ENCODE measurements around the gene CHTF18. TPM values are rescaled to one million over a fixed set of nuclear protein-coding genes. Genes with fewer than 3 reads are reported as not detected.
"Not testable (repeated sequence)": the region's sequence is repeated elsewhere in the genome, so short reads cannot be mapped to it uniquely, and the experiment has no call there.

The CHTF18 gene
- total and polyA plus RNA-seq, 4 donors, result 7.5 to 17.4 (median 14.9) TPM

DNA sequence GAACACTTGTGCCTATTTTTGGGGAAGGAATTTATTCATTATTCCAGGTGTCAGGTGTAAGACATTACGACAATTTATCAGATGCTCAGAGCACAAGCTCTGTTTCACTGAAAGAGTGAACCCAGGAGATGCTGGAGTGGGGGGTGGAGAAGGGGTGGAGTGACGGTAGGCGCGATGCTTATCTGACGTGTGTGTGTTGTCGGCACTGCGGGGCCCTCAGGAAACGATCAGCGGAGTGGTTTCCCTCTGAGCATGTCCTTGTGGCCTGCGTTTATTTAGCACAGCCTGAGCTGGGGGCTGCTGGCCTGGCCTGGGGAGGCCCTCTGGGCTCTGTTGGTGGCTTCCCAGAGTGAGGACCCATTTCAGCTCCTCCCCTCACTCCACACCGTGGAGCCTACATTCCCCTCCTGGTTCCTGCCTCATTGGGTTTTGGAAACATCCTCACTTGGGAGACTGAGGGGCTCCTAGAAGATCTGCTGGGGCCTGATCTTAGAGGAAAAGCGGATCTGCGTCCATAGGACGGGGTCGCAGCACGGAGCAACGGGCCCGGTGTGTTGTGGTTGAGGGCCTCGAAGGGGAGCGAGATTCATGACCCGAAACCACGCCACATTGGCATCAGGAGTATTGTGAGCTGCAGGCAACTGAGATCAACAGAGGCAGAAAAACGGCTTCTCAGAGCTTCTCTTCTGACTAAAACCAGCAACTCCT lies 31.1 kb downstream of the CHTF18 start:
- 24 to 43% methylated on average over 23 of the region's 23 CpGs for WGBS, 2 donors
- peaks cover 0 to 3% (median 0%) of the 10 kb centered on the region in 5 donors for H3K4me1 ChIP-seq (ENCODE audit: control insufficient read depth in 5 of 5, insufficient read depth in 5 of 5, low read length in 5 of 5)
- no peak for ATAC-seq (ENCODE audit: insufficient read depth, low FRiP score)
- no peak for DNase-seq
- H3K4me3 ChIP-seq, result no peak overlapping the region
- H3K9ac ChIP-seq (ENCODE audit: insufficient read depth in 1 of 2, low read length in 2 of 2), result no peak overlapping the region
- no peak overlapping the region for H3K27ac ChIP-seq (ENCODE audit: low read depth in 1 of 2, low read length in 1 of 2)
- peaks cover 3 to 26% (median 16%) of the 10 kb centered on the region in 3 donors for H3K27me3 ChIP-seq (ENCODE audit: control insufficient read depth in 3 of 3, insufficient read depth in 3 of 3, low read length in 2 of 3)
- no peaks in the 10 kb centered on the region for H3K36me3 ChIP-seq (ENCODE audit: control insufficient read depth in 4 of 4, insufficient read depth in 4 of 4, low read length in 4 of 4)
- H3K9me3 ChIP-seq (ENCODE audit: control insufficient read depth in 4 of 4, insufficient read depth in 3 of 4, low read length in 3 of 4), result peaks cover 0 to 6% (median 1%) of the 10 kb centered on the region in 4 donors
- TF ChIP-seq, protein P1, sequence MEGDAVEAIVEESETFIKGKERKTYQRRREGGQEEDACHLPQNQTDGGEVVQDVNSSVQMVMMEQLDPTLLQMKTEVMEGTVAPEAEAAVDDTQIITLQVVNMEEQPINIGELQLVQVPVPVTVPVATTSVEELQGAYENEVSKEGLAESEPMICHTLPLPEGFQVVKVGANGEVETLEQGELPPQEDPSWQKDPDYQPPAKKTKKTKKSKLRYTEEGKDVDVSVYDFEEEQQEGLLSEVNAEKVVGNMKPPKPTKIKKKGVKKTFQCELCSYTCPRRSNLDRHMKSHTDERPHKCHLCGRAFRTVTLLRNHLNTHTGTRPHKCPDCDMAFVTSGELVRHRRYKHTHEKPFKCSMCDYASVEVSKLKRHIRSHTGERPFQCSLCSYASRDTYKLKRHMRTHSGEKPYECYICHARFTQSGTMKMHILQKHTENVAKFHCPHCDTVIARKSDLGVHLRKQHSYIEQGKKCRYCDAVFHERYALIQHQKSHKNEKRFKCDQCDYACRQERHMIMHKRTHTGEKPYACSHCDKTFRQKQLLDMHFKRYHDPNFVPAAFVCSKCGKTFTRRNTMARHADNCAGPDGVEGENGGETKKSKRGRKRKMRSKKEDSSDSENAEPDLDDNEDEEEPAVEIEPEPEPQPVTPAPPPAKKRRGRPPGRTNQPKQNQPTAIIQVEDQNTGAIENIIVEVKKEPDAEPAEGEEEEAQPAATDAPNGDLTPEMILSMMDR (IDR thresholded peaks at IDR 0.05; ENCODE audit: control extremely low read depth, extremely low read depth), result no peak

DNA sequence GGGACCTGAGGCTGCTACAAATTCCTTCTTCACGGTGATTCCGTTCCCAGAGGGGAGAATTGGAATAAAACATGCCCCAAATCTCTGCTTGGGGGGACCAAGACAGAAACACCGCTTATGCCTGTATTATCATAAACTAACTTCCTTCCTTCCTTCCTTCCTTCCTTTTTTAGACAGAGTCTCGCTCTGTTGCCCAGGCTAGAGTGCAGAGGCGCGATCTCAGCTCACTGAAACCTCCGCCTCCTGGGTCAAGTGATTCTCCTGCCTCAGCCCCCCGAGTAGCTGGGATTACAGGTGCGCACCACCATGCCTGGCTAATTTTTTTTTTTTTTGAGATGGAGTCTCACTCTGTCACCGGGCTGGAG lies 31.6 kb downstream of the CHTF18 start:
- H3K9ac ChIP-seq (ENCODE audit: insufficient read depth in 1 of 2, low read length in 2 of 2); DNase-seq; H3K27ac ChIP-seq (ENCODE audit: low read depth in 1 of 2, low read length in 1 of 2); H3K4me3 ChIP-seq; ATAC-seq (ENCODE audit: insufficient read depth, low FRiP score); H3K36me3 ChIP-seq (ENCODE audit: control insufficient read depth in 4 of 4, insufficient read depth in 4 of 4, low read length in 4 of 4); H3K9me3 ChIP-seq (ENCODE audit: control insufficient read depth in 4 of 4, insufficient read depth in 3 of 4, low read length in 3 of 4); H3K4me1 ChIP-seq (ENCODE audit: control insufficient read depth in 5 of 5, insufficient read depth in 5 of 5, low read length in 5 of 5): not testable (repeated sequence)
- H3K27me3 ChIP-seq (ENCODE audit: control insufficient read depth in 3 of 3, insufficient read depth in 3 of 3, low read length in 2 of 3), result peaks cover 3 to 29% (median 15%) of the 10 kb centered on the region in 3 donors
- 26 to 54% methylated on average over 10 of the region's 10 CpGs for WGBS, 2 donors

DNA sequence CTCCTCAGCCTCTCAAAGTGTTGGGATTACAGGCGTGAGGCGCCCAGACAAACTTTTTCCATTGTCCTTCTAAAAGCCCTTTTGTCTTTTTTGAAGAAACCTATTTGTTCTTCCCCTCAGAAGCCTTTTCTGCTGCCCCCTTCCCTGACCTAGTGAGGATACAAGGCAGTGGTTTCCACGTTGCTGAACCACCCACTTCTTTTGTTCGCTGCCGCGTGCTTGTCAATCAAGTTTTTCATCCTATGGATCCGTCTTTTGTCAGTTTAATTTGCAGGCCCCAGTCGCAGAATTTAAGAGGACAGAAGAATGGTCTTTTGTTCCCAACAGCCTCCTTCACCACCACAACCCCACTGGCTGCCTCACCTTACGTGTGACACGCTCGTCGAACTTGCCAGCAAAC lies 32.3 kb downstream of the CHTF18 start:
- Histone ChIP-seq H3K9me3 (ENCODE audit: control insufficient read depth in 4 of 4, insufficient read depth in 3 of 4, low read length in 3 of 4) (peaks cover 0 to 6% (median 1%) of the 10 kb centered on the region in 4 donors), H3K36me3 (ENCODE audit: control insufficient read depth in 4 of 4, insufficient read depth in 4 of 4, low read length in 4 of 4) (no peaks in the 10 kb centered on the region), H3K27me3 (ENCODE audit: control insufficient read depth in 3 of 3, insufficient read depth in 3 of 3, low read length in 2 of 3) (peaks cover 3 to 30% (median 17%) of the 10 kb centered on the region in 3 donors), H3K4me1 (ENCODE audit: control insufficient read depth in 5 of 5, insufficient read depth in 5 of 5, low read length in 5 of 5) (peaks cover 0 to 12% (median 5%) of the 10 kb centered on the region in 5 donors), H3K9ac (ENCODE audit: insufficient read depth in 1 of 2, low read length in 2 of 2) (no peak overlapping the region), H3K27ac (ENCODE audit: low read depth in 1 of 2, low read length in 1 of 2) (no peak overlapping the region), H3K4me3 (no peak overlapping the region)
- ATAC-seq (ENCODE audit: insufficient read depth, low FRiP score) (no peak), DNase-seq (no peak)
- TF ChIP-seq, protein P1 (IDR thresholded peaks at IDR 0.05; ENCODE audit: control extremely low read depth, extremely low read depth), result no peak
- WGBS, 2 donors, result 75 to 89% methylated on average over 12 of the region's 12 CpGs

GRCh38 chr16:821751-822150 lies 33.3 kb downstream of the CHTF18 start:
- WGBS, 2 donors, result 67 to 75% methylated on average over 13 of the region's 13 CpGs
- Histone ChIP-seq H3K27me3 (ENCODE audit: control insufficient read depth in 3 of 3, insufficient read depth in 3 of 3, low read length in 2 of 3) (peaks cover 0 to 29% (median 18%) of the 10 kb centered on the region in 3 donors), H3K4me3 (no peak overlapping the region), H3K9ac (ENCODE audit: insufficient read depth in 1 of 2, low read length in 2 of 2) (no peak overlapping the region), H3K27ac (ENCODE audit: low read depth in 1 of 2, low read length in 1 of 2) (no peak overlapping the region), H3K4me1 (ENCODE audit: control insufficient read depth in 5 of 5, insufficient read depth in 5 of 5, low read length in 5 of 5) (peaks cover 0 to 12% (median 5%) of the 10 kb centered on the region in 5 donors), H3K9me3 (ENCODE audit: control insufficient read depth in 4 of 4, insufficient read depth in 3 of 4, low read length in 3 of 4) (peaks cover 0 to 6% (median 1%) of the 10 kb centered on the region in 4 donors), H3K36me3 (ENCODE audit: control insufficient read depth in 4 of 4, insufficient read depth in 4 of 4, low read length in 4 of 4) (no peaks in the 10 kb centered on the region)
- DNase-seq, result no peak
- TF ChIP-seq, protein P1 (IDR thresholded peaks at IDR 0.05; ENCODE audit: control extremely low read depth, extremely low read depth), result no peak
- ATAC-seq (ENCODE audit: insufficient read depth, low FRiP score), result no peak

Measured in lung (tissue), 12 donors.